HEK293 (cell line): ENCODE measurements around the gene PANX3.

Experiments
- ELK4 ChIP-seq: IDR thresholded peaks from 2 replicates; pipeline ENCODE4 v1.6.1; 2011; ENCODE audit warnings: mild to moderate bottlenecking, low read depth, low read length, borderline replicate concordance
- KLF17 ChIP-seq: fragments of 450-650 bp; formaldehyde crosslinking; IDR thresholded peaks from 2 replicates; pipeline ENCODE4 v1.5.1; 2016; ENCODE audit warnings: missing biosample characterization, missing genetic modification characterization
- ZBTB1 ChIP-seq: fragments of 450-650 bp; formaldehyde crosslinking; IDR thresholded peaks from 2 replicates; pipeline ENCODE4 v1.5.1; 2016; ENCODE audit warnings: missing biosample characterization, missing genetic modification characterization
- ZBTB21 ChIP-seq: fragments of 450-650 bp; formaldehyde crosslinking; IDR thresholded peaks from 2 replicates; pipeline ENCODE4 v1.5.1; 2017; ENCODE audit warnings: missing biosample characterization, missing genetic modification characterization
- ZNF133 ChIP-seq: fragments of 450-650 bp; formaldehyde crosslinking; IDR thresholded peaks from 2 replicates; pipeline ENCODE4 v1.5.1; 2016; ENCODE audit warnings: missing biosample characterization, missing genetic modification characterization
- ZNF274 ChIP-seq, 2 experiments: fragments of 200-500 bp in 1 of 2; fragments of 450-650 bp in 1 of 2; sonication (Bioruptor generic) in 1 of 2; formaldehyde crosslinking in 1 of 2; IDR thresholded peaks; 2 replicates each; pipeline versions ENCODE4 v1.5.1 to v1.6.1; 2014 to 2016; ENCODE audit warnings: borderline replicate concordance in 1 of 2, inconsistent platforms in 1 of 2, low read length in 1 of 2, missing biosample characterization in 1 of 2, missing genetic modification characterization in 1 of 2
- ZNF416 ChIP-seq: fragments of 450-650 bp; formaldehyde crosslinking; IDR thresholded peaks from 2 replicates; pipeline ENCODE4 v1.5.1; 2016; ENCODE audit warnings: missing biosample characterization, missing genetic modification characterization
- ZNF660 ChIP-seq: fragments of 450-650 bp; IDR thresholded peaks from 2 replicates; pipeline ENCODE4 v1.5.1; 2018; ENCODE audit warnings: missing biosample characterization, mild to moderate bottlenecking, missing genetic modification characterization
- TF ChIP-seq, protein P1 (sequence below): fragments of 450-650 bp; formaldehyde crosslinking; IDR thresholded peaks from 2 replicates; pipeline ENCODE4 v1.5.1; 2016; ENCODE audit warnings: missing biosample characterization, missing genetic modification characterization
- TF ChIP-seq, protein P2 (sequence below): fragments of 450-650 bp; formaldehyde crosslinking; IDR thresholded peaks from 2 replicates; pipeline ENCODE4 v1.5.1; 2017; ENCODE audit warnings: missing biosample characterization, missing genetic modification characterization
- TF ChIP-seq, protein P3 (sequence below): fragments of 450-650 bp; formaldehyde crosslinking; IDR thresholded peaks from 2 replicates; pipeline ENCODE4 v1.5.1; 2016; ENCODE audit warnings: missing biosample characterization, missing genetic modification characterization

- TF ChIP-seq ZBTB21 (no peak), ZBTB1 (tag by site-specific recombination) (no peak), KLF17 (tag by site-specific recombination) (no peak), ELK4 (no peak), ZNF416 (tag by site-specific recombination) (no peak), ZNF133 (tag by site-specific recombination) (no peak), ZNF660 (tag by site-specific recombination) (no peak), ZNF274 (IDR thresholded peaks at IDR 0.05; ENCODE audit: low read length) (no peak), ZNF274 (tag by site-specific recombination; IDR thresholded peaks at IDR 0.05; ENCODE audit: borderline replicate concordance) (no peak)
- TF ChIP-seq, protein P1, sequence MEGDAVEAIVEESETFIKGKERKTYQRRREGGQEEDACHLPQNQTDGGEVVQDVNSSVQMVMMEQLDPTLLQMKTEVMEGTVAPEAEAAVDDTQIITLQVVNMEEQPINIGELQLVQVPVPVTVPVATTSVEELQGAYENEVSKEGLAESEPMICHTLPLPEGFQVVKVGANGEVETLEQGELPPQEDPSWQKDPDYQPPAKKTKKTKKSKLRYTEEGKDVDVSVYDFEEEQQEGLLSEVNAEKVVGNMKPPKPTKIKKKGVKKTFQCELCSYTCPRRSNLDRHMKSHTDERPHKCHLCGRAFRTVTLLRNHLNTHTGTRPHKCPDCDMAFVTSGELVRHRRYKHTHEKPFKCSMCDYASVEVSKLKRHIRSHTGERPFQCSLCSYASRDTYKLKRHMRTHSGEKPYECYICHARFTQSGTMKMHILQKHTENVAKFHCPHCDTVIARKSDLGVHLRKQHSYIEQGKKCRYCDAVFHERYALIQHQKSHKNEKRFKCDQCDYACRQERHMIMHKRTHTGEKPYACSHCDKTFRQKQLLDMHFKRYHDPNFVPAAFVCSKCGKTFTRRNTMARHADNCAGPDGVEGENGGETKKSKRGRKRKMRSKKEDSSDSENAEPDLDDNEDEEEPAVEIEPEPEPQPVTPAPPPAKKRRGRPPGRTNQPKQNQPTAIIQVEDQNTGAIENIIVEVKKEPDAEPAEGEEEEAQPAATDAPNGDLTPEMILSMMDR = no peak
- TF ChIP-seq, protein P2, sequence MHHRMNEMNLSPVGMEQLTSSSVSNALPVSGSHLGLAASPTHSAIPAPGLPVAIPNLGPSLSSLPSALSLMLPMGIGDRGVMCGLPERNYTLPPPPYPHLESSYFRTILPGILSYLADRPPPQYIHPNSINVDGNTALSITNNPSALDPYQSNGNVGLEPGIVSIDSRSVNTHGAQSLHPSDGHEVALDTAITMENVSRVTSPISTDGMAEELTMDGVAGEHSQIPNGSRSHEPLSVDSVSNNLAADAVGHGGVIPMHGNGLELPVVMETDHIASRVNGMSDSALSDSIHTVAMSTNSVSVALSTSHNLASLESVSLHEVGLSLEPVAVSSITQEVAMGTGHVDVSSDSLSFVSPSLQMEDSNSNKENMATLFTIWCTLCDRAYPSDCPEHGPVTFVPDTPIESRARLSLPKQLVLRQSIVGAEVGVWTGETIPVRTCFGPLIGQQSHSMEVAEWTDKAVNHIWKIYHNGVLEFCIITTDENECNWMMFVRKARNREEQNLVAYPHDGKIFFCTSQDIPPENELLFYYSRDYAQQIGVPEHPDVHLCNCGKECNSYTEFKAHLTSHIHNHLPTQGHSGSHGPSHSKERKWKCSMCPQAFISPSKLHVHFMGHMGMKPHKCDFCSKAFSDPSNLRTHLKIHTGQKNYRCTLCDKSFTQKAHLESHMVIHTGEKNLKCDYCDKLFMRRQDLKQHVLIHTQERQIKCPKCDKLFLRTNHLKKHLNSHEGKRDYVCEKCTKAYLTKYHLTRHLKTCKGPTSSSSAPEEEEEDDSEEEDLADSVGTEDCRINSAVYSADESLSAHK (tag by site-specific recombination) = no peak
- TF ChIP-seq, protein P3, sequence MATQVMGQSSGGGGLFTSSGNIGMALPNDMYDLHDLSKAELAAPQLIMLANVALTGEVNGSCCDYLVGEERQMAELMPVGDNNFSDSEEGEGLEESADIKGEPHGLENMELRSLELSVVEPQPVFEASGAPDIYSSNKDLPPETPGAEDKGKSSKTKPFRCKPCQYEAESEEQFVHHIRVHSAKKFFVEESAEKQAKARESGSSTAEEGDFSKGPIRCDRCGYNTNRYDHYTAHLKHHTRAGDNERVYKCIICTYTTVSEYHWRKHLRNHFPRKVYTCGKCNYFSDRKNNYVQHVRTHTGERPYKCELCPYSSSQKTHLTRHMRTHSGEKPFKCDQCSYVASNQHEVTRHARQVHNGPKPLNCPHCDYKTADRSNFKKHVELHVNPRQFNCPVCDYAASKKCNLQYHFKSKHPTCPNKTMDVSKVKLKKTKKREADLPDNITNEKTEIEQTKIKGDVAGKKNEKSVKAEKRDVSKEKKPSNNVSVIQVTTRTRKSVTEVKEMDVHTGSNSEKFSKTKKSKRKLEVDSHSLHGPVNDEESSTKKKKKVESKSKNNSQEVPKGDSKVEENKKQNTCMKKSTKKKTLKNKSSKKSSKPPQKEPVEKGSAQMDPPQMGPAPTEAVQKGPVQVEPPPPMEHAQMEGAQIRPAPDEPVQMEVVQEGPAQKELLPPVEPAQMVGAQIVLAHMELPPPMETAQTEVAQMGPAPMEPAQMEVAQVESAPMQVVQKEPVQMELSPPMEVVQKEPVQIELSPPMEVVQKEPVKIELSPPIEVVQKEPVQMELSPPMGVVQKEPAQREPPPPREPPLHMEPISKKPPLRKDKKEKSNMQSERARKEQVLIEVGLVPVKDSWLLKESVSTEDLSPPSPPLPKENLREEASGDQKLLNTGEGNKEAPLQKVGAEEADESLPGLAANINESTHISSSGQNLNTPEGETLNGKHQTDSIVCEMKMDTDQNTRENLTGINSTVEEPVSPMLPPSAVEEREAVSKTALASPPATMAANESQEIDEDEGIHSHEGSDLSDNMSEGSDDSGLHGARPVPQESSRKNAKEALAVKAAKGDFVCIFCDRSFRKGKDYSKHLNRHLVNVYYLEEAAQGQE (tag by site-specific recombination) = no peak
Observed at GRCh38 chr11:124627546-124627945, 16.3 kb downstream of the PANX3 start.
